Measurements from ENCODE around the gene SLC4A11.

DNA sequence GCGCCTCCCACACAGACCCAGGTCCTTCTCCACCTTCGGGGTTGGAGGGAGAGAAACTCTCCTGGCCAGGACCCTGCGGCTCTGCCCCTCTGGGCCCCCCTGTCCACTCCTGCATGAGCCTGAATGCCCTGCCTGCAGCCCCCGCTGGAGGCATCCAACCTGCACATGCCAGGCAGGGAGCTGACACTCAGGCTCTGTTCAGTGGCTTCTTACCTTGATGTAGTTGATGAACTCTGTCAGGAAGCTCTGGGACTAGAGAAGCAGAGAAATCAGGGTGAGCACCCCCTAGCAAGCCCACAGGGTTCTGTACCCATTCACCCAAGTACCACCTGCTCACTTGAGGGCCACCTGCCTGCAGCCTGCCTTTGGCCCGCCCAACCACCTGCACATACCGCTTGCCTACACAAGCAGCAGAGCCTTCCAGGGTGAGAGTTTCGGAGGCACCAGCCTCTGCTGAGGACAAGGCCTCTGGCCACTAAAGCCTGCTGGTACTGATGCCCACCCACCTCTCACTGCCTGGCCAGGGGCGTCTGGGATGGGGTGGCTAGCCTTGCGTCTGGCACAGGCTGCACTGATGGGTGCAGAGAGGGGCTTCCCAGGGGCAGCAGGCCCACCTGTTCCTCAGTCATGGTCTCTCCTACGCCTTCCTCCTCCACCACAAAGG lies 44.2 kb downstream of the SLC4A11 start:
- no peak for TF ChIP-seq GATA2 (CRISPR knock-in tag; IDR thresholded peaks at IDR 0.05)
- TF ChIP-seq, protein P1, sequence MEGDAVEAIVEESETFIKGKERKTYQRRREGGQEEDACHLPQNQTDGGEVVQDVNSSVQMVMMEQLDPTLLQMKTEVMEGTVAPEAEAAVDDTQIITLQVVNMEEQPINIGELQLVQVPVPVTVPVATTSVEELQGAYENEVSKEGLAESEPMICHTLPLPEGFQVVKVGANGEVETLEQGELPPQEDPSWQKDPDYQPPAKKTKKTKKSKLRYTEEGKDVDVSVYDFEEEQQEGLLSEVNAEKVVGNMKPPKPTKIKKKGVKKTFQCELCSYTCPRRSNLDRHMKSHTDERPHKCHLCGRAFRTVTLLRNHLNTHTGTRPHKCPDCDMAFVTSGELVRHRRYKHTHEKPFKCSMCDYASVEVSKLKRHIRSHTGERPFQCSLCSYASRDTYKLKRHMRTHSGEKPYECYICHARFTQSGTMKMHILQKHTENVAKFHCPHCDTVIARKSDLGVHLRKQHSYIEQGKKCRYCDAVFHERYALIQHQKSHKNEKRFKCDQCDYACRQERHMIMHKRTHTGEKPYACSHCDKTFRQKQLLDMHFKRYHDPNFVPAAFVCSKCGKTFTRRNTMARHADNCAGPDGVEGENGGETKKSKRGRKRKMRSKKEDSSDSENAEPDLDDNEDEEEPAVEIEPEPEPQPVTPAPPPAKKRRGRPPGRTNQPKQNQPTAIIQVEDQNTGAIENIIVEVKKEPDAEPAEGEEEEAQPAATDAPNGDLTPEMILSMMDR (IDR thresholded peaks at IDR 0.05), result no peak
- TF ChIP-seq, protein P2, sequence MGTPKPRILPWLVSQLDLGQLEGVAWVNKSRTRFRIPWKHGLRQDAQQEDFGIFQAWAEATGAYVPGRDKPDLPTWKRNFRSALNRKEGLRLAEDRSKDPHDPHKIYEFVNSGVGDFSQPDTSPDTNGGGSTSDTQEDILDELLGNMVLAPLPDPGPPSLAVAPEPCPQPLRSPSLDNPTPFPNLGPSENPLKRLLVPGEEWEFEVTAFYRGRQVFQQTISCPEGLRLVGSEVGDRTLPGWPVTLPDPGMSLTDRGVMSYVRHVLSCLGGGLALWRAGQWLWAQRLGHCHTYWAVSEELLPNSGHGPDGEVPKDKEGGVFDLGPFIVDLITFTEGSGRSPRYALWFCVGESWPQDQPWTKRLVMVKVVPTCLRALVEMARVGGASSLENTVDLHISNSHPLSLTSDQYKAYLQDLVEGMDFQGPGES (IDR thresholded peaks at IDR 0.05; ENCODE audit: low read depth, low read length), result no peak
- no peak for TF ChIP-seq POLR2AphosphoS5 (IDR thresholded peaks at IDR 0.05; ENCODE audit: low read depth, low read length)
- no peak for TF ChIP-seq JUND (IDR thresholded peaks at IDR 0.05)
- no peak for TF ChIP-seq SIN3A (IDR thresholded peaks at IDR 0.05; ENCODE audit: borderline replicate concordance, low read depth, low read length)
- TF ChIP-seq, protein P3, sequence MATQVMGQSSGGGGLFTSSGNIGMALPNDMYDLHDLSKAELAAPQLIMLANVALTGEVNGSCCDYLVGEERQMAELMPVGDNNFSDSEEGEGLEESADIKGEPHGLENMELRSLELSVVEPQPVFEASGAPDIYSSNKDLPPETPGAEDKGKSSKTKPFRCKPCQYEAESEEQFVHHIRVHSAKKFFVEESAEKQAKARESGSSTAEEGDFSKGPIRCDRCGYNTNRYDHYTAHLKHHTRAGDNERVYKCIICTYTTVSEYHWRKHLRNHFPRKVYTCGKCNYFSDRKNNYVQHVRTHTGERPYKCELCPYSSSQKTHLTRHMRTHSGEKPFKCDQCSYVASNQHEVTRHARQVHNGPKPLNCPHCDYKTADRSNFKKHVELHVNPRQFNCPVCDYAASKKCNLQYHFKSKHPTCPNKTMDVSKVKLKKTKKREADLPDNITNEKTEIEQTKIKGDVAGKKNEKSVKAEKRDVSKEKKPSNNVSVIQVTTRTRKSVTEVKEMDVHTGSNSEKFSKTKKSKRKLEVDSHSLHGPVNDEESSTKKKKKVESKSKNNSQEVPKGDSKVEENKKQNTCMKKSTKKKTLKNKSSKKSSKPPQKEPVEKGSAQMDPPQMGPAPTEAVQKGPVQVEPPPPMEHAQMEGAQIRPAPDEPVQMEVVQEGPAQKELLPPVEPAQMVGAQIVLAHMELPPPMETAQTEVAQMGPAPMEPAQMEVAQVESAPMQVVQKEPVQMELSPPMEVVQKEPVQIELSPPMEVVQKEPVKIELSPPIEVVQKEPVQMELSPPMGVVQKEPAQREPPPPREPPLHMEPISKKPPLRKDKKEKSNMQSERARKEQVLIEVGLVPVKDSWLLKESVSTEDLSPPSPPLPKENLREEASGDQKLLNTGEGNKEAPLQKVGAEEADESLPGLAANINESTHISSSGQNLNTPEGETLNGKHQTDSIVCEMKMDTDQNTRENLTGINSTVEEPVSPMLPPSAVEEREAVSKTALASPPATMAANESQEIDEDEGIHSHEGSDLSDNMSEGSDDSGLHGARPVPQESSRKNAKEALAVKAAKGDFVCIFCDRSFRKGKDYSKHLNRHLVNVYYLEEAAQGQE (IDR thresholded peaks at IDR 0.05; ENCODE audit: low read depth, low read length), result no peak
- TF ChIP-seq NRF1 (IDR thresholded peaks at IDR 0.05; ENCODE audit: low read depth, low read length), result no peak
- TF ChIP-seq TAF1 (IDR thresholded peaks at IDR 0.05; ENCODE audit: borderline replicate concordance, low read depth, low read length), result no peak
- TF ChIP-seq, protein P4, sequence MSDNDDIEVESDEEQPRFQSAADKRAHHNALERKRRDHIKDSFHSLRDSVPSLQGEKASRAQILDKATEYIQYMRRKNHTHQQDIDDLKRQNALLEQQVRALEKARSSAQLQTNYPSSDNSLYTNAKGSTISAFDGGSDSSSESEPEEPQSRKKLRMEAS (IDR thresholded peaks at IDR 0.05; ENCODE audit: low read depth), result no peak
- no peak for TF ChIP-seq YY1 (IDR thresholded peaks at IDR 0.05; ENCODE audit: low read depth)
- no peak for TF ChIP-seq TCF12 (IDR thresholded peaks at IDR 0.05)
- TF ChIP-seq RAD21 (IDR thresholded peaks at IDR 0.05; ENCODE audit: low read length), result no peak
- TF ChIP-seq EZH2phosphoT487 (IDR thresholded peaks at IDR 0.05; ENCODE audit: borderline replicate concordance, low read depth), result no peak
